ENCODE data around the gene ZFAND3. TPM values are rescaled to one million over a fixed set of nuclear protein-coding genes. Genes with fewer than 3 reads are reported as not detected.
A peak's percentile ranks its signal among the peaks of the same experiment; 100 is the strongest.

Gene ZFAND3
- total RNA-seq, 2 experiments from 2014 or later: 34.4 to 37.0 TPM

DNA sequence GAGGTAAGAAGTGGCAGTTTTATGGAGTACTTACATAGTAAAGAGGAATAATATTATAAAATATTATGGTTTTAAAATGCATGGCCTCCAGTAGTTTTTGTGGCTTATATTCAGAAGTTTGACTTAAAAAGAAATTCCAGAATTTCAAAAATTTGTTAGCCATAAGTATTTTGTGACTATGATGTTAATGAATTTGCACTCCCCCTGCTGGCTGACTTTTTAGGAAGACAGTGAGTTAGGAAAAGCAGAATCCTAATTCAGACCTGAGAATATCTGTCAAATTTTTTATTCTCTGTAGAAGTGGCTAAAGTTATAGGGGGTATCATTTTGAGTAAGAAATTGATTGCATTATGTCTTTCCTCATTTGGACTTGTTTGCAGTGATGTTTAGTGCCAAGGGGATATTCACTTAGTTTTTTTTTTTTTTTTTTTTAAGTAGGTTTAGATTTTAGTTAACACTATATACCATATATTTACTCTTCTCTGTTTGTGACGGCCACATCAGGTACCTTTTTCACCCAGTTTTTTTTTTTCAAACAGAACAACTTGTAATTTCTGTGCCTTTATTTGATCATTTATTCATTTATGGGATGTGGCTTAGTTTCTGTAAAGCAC lies 40.8 kb downstream of the ZFAND3 start:
- CTCF ChIA-PET: interaction anchor here (0.7 kb wide), 1 partner anchor 14 kb away, joined by 3 read pairs; no protein-coding TSS in a partner anchor
- Histone ChIP-seq H3K4me3 (ENCODE audit: low read length) (no peak overlapping the region), H3K4me1 (ENCODE audit: insufficient read depth, low read length) (peaks cover 14% of the 10 kb centered on the region), H3K27me3 (ENCODE audit: control insufficient read depth in 1 of 2, insufficient read depth in 2 of 2, low read length in 2 of 2) (no peaks in the 10 kb centered on the region), H3K9me3 (ENCODE audit: control insufficient read depth in 1 of 2, insufficient read depth in 1 of 2, low read length in 2 of 2) (no peaks in the 10 kb centered on the region), H3K27ac (ENCODE audit: low read depth in 1 of 2, low read length in 2 of 2) (no peak overlapping the region), H3K36me3 (ENCODE audit: insufficient read depth, low read length) (no peaks in the 10 kb centered on the region)
- Mint-ChIP-seq H3K4me1 (ENCODE audit: low read depth) (peaks cover 82% of the 10 kb centered on the region), H3K9me3 (no peaks in the 10 kb centered on the region), H3K4me3 (no peak overlapping the region), H3K36me3 (ENCODE audit: low read depth) (peaks cover 6% of the 10 kb centered on the region), H3K27me3 (no peaks in the 10 kb centered on the region), H3K27ac (no peak overlapping the region)
- POLR2A ChIA-PET: no interaction called here
- ATAC-seq (ENCODE audit: poor library complexity) (no peak), DNase-seq (peak in 5 of 14 experiments; percentile 3 to 66 (median 51))
- TF ChIP-seq CTCF (IDR thresholded peaks at IDR 0.05): peak; percentile 71
- intact Hi-C loops (cut with DNase I, micrococcal nuclease): loop anchor here (2.0 kb wide), 1 partner anchor 70 kb away; no protein-coding TSS in a partner anchor

DNA sequence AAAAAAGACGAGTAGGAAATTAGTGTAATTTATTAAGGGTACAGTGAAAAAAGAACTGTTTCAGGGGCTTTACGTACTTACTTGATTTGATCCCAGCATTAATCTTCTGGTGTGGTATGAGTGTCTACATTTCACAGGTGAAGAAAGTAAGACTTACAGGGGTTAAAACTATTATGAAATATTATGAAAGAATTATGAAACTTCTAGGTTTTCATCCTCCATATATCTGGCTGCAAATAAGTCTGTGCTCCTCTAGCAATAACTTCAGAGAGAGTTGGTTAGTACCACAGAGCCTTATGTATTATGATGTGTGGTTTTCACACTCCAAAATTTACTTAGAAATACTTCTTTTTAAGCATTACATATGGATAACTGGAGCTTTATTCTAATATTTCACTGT lies 41.9 kb downstream of the ZFAND3 start:
- ATAC-seq (ENCODE audit: poor library complexity) (no peak), DNase-seq (no peak)
- TF ChIP-seq CTCF (IDR thresholded peaks at IDR 0.05): no peak
- Histone ChIP-seq H3K4me1 (ENCODE audit: insufficient read depth, low read length) (peaks cover 21% of the 10 kb centered on the region), H3K9me3 (ENCODE audit: control insufficient read depth in 1 of 2, insufficient read depth in 1 of 2, low read length in 2 of 2) (no peaks in the 10 kb centered on the region), H3K27me3 (ENCODE audit: control insufficient read depth in 1 of 2, insufficient read depth in 2 of 2, low read length in 2 of 2) (no peaks in the 10 kb centered on the region), H3K27ac (ENCODE audit: low read depth in 1 of 2, low read length in 2 of 2) (no peak overlapping the region), H3K4me3 (ENCODE audit: low read length) (no peak overlapping the region), H3K36me3 (ENCODE audit: insufficient read depth, low read length) (no peaks in the 10 kb centered on the region)
- Mint-ChIP-seq H3K27me3 (no peaks in the 10 kb centered on the region), H3K27ac (no peak overlapping the region), H3K4me3 (no peak overlapping the region), H3K9me3 (no peaks in the 10 kb centered on the region), H3K4me1 (ENCODE audit: low read depth) (peaks cover 82% of the 10 kb centered on the region), H3K36me3 (ENCODE audit: low read depth) (peaks cover 7% of the 10 kb centered on the region)
- ChIA-PET POLR2A (no interaction called here), CTCF (no interaction called here)
- intact Hi-C loops (cut with DNase I, micrococcal nuclease): loop anchor here (2.0 kb wide), 1 partner anchor 71 kb away; no protein-coding TSS in a partner anchor

- Mint-ChIP-seq H3K9me3 (no peaks in the 10 kb centered on the region), H3K27me3 (no peaks in the 10 kb centered on the region), H3K36me3 (ENCODE audit: low read depth) (peaks cover 7% of the 10 kb centered on the region), H3K27ac (no peak overlapping the region), H3K4me1 (ENCODE audit: low read depth) (peaks cover 84% of the 10 kb centered on the region), H3K4me3 (no peak overlapping the region)
- DNase-seq (no peak), ATAC-seq (ENCODE audit: poor library complexity) (no peak)
- Histone ChIP-seq H3K4me1 (ENCODE audit: insufficient read depth, low read length) (peaks cover 21% of the 10 kb centered on the region), H3K27ac (ENCODE audit: low read depth in 1 of 2, low read length in 2 of 2) (no peak overlapping the region), H3K27me3 (ENCODE audit: control insufficient read depth in 1 of 2, insufficient read depth in 2 of 2, low read length in 2 of 2) (no peaks in the 10 kb centered on the region), H3K9me3 (ENCODE audit: control insufficient read depth in 1 of 2, insufficient read depth in 1 of 2, low read length in 2 of 2) (no peaks in the 10 kb centered on the region), H3K4me3 (ENCODE audit: low read length) (no peak overlapping the region), H3K36me3 (ENCODE audit: insufficient read depth, low read length) (no peaks in the 10 kb centered on the region)
- no peak for TF ChIP-seq CTCF (IDR thresholded peaks at IDR 0.05)
- POLR2A ChIA-PET: no interaction called here
- intact Hi-C loops (cut with DNase I, micrococcal nuclease): no loop called here
- CTCF ChIA-PET: no interaction called here
These were observed 42.9 kb downstream of the ZFAND3 start for GRCh38 chr6:37862430-37862829.
